Renal pelvis (tissue), 4 donors: ENCODE results near the gene GJB3. TPM values are rescaled to one million over a fixed set of nuclear protein-coding genes. Genes with fewer than 3 reads are reported as not detected.
"Not testable (repeated sequence)": the region's sequence is repeated elsewhere in the genome, so short reads cannot be mapped to it uniquely, and the experiment has no call there.

ENCODE experiments used
- DNase-seq: peaks from one replicate; pipeline ENCODE4 v3.0.0-alpha.2; 2013
- polyA plus RNA-seq, 3 donors: library from polyadenylated mRNA; unstranded; fragments of 120-200 nt; gene quantifications; one replicate each; pipeline ENCODE4 v1.2.1, GENCODE V29; 2013; ENCODE audit not compliant: insufficient read length in 3 of 3

The GJB3 gene
- polyA plus RNA-seq, 3 donors: 0.26 to 0.35 (median 0.30) TPM

DNA sequence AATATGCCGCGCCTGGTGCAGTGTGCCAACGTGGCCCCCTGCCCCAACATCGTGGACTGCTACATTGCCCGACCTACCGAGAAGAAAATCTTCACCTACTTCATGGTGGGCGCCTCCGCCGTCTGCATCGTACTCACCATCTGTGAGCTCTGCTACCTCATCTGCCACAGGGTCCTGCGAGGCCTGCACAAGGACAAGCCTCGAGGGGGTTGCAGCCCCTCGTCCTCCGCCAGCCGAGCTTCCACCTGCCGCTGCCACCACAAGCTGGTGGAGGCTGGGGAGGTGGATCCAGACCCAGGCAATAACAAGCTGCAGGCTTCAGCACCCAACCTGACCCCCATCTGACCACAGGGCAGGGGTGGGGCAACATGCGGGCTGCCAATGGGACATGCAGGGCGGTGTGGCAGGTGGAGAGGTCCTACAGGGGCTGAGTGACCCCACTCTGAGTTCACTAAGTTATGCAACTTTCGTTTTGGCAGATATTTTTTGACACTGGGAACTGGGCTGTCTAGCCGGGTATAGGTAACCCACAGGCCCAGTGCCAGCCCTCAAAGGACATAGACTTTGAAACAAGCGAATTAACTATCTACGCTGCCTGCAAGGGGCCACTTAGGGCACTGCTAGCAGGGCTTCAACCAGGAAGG, 4.3 kb downstream of the GJB3 start:
- no peak for DNase-seq

DNA sequence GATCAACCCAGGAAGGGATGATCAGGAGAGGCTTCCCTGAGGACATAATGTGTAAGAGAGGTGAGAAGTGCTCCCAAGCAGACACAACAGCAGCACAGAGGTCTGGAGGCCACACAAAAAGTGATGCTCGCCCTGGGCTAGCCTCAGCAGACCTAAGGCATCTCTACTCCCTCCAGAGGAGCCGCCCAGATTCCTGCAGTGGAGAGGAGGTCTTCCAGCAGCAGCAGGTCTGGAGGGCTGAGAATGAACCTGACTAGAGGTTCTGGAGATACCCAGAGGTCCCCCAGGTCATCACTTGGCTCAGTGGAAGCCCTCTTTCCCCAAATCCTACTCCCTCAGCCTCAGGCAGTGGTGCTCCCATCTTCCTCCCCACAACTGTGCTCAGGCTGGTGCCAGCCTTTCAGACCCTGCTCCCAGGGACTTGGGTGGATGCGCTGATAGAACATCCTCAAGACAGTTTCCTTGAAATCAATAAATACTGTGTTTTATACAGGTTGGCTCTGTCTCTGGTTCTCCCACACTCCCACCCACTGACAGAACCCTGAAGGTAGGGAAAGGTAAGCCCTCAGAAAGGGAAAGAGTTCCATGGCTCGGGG, 5.0 kb downstream of the GJB3 start:
- no peak for DNase-seq

DNA sequence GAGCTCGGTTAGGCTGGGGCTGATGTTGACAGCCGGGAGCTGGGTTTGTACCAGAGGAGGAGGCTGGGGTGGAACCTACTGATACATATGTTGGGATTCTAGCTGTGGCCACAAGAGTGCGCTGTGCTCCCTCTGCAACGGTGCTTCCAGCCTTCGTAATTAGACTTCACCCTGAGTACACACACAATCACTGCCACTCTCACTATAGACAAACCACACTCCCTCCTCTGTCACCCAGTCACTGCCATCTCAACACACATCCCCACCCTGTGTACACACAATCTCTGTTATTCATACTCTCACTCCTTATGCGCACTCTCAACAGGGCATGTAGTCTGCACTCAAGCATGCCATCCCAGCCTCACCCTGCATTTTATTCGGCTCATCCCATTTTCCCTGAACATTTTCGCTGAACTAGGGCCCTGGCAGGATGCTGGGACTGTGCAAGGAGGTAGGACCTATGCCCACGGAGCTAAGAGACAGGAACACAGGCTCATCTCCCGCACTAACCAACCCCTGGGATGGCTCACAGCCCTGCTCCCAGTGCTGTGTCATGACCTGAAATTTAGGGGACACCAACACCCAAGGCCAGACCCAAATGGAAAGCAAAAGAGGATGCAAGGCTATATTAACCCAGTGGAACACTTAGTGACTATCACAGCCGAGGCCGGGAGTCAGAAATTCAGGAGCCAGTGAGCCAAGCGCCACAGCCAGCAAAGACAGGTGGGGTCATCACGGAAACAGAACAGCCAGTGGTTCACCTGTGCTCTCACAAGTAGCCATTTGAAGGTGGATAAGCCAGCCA, 5.7 kb downstream of the GJB3 start:
- peak; percentile 58 for DNase-seq

DNA sequence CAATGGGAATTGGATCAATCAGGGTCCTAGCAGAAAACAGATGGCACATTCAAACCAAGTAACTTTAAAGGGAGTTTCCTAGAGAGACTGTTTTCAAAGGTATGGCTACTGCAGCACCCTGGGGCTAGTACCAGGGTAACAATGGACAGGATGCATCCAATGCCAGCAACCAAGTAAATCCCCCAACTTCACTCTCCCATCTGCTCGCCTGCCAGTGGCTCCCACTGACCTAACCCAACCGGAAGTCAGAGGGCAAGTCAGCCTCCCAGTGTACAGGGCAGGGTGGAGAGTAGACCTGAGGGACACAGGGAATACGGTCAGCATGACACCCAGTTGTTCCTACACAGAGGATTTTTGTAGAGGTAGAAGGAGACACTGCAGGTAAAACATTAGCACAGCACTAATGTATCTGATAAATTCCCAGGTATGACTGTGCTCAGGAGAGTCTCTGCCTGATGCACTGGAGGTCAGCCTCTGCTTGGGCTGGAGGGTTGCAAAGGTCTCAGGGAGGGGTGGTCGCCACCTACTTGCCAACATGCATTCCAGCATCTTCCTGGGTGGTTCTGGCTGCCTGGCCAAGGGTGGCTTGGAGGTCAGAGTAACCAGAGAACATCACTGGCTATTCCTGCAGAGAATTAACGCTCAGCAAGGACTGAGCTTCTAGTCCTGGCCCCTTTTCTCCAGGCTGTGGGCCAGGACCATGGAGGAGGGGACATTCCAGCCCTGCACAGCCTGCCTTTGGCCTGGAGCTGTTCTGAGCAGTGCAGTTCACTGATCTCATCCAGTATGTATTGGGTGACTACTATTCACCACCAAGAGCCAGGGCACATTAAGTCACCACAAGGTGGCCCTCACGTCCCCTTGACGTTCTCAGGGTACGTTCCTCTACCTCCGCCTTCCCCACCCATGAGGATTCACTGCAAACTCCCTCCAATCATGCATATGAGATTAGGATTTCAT, 6.7 kb downstream of the GJB3 start:
- no peak for DNase-seq

DNA sequence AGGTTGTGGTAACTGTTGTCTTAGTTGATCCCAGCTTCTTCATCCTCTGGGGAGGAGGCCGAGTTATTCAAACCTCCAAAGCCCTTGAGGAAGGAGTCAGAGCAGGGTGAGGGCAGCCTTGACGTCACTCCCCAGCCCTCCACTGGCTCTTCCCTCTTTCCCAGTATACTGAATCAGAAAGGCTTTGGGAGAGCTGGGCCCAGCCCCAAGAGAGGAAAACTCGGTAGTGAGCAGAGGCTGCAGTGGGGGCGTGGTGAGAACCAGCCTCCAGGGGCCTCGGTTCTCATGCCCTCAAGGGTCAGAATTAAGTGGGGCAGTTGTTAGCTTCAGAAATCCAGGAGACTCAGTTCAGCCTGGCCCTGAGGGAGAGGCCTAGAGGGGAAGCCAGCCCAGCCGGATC, 10.0 kb downstream of the GJB3 start:
- no peak for DNase-seq

DNA sequence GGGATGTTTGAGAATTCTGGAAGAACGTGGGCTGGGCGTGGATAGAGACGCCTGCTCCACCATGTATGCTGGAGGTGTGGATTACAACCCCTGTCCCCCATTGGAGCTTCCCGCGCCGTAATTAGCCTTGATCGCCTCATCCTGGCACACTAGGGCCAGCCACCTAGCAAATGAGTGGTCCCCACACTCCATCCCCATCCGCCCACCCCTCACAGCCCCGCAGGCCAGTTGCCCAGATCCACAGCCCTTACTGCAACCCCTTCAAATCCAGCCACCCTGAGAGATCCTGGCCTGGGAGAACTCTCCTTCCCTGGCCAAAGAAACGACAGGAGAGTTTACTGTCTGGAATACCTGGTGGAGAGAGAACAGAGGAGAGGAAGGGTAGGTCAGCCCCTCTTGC, 11.4 kb downstream of the GJB3 start:
- no peak for DNase-seq

DNA sequence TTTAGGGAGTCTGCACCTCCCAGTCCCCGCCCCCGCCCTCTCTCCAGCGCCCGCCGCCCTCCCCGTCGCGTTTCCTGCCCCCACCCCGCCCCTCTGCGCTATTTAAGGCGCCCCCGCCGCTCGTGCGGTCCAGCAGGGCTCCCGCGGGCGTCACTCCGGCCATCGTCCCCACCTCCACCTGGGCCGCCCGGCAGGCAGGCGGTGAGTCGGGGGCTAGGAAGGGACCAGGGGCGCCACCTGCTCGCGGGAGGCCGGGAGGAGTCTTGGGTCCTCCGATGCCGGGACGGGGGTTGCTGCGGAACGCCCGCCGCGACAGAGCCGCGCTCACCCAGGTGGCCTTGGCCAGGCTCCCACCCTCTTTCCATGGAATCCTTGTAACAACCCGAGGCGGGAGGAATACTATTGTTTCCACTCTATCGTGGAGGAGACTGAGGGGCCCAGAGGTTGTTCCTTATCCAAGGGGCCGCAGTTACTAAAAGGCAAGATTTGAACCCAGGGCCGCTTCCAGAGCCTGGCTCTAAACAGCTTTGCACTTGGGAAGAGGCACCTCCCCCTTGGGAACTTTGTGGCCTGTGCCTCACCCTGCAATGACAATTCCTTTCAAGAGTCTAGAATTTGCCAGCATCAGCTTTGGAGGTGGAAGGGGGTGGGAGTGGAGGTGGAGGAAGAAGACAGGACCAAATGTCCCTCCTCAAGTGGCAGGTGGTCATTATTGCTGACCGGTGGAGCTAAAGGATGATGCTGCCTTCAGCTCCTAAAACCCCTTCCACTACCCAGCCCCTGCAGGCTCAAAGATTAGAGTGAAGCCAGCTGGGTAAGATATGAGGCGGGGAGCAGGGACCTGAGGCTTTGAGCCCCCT, 12.1 kb downstream of the GJB3 start, which contains the start of gene GJA4:
Gene GJA4, plus strand, starts transcription at position 132 of the 860 bp plus-strand sequence. CDS start 1,215 bp downstream, outside the sequence.
- no peak for DNase-seq

DNA sequence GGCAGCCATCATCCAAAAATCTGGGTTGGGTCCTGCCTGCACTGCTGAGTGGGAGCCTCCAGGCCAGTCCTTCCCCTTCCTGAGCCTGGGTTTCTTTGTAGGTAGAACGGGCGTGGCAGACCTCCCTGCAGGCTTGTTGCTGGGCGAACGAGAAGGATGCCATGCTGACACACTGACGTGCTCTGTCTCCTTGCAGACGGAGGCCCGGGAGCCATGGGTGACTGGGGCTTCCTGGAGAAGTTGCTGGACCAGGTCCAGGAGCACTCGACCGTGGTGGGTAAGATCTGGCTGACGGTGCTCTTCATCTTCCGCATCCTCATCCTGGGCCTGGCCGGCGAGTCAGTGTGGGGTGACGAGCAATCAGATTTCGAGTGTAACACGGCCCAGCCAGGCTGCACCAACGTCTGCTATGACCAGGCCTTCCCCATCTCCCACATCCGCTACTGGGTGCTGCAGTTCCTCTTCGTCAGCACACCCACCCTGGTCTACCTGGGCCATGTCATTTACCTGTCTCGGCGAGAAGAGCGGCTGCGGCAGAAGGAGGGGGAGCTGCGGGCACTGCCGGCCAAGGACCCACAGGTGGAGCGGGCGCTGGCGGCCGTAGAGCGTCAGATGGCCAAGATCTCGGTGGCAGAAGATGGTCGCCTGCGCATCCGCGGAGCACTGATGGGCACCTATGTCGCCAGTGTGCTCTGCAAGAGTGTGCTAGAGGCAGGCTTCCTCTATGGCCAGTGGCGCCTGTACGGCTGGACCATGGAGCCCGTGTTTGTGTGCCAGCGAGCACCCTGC, 13.2 kb downstream of the GJB3 start:
- DNase-seq: no peak

DNA sequence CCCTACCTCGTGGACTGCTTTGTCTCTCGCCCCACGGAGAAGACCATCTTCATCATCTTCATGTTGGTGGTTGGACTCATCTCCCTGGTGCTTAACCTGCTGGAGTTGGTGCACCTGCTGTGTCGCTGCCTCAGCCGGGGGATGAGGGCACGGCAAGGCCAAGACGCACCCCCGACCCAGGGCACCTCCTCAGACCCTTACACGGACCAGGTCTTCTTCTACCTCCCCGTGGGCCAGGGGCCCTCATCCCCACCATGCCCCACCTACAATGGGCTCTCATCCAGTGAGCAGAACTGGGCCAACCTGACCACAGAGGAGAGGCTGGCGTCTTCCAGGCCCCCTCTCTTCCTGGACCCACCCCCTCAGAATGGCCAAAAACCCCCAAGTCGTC, 13.8 kb downstream of the GJB3 start:
- DNase-seq: no peak

DNA sequence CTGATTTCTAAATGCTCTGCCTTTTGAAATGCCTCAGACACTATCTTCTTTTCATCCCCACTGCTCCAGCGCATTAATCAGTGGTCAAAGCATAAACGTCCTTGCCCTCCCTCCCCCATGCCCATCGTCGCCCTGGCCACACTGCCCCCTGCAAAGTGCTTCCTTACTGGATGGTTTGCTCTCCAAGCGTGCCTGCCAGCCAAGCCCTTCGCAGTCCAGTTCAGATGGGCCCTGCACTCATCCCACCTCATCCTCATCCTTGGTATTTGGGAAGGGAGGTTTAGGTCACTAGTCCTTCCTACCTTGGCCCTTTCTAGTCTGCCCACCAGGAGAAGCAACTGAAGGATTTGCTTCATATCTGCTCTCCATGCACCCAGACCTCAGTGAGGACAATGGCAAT, 14.9 kb downstream of the GJB3 start:
- DNase-seq: no peak

DNA sequence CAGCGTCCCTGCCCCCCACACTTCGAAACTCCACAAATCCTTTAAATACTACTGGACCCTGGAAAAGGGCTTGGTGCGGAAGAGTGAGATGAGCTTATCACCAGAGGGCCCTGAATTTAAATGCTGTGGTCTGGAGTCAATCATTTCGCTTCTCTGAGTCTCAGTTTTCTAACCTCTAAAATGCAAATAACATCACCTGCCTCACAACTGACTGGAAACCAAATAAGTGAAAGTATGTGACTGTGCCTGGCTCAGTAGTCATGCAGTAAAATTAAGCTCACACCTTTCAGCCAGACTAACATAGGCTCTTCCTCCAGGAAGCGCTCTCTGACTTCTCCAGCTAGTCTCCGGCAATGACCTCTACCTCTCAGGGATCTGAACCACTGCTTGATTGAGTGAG, 16.0 kb downstream of the GJB3 start:
- DNase-seq: no peak

DNA sequence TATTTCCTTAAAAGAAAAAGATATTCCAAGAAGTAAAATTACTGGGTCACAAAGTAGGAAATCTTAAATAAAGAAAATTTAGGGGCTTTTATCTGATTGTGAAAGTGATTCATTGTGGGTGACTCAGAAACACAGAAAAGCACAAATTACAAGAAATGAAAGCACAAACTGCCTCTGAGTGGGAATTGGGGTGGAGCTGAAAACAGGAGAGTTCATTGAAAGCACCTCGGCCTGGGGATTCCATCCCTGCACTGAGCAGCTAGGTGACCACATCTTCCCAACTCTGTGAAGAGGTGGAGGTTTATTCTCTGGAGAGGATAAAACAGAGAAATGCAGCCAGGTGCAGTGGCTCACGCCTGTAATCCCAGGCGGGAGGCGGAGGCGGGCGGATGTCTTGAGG, 19.2 kb downstream of the GJB3 start:
- no peak for DNase-seq

DNA sequence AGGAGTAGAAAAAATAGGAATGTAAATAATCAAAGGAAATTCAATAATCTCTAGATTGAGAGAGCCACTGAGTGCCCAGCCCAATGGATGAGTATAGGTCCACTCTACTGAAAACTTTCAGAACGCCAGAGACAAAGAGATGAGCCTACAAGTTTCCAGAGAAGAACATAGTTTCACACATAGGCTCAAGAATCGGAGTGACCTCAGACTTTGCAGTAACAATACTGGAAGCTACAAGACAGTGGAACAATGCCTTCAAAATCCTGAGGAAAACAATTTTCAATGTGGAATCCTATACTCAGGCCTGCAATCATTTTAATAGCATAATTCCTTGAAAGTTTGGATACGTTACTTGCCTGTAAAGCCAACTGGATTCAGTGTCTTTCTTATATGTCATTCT, 22.8 kb downstream of the GJB3 start:
- no peak for DNase-seq

DNA sequence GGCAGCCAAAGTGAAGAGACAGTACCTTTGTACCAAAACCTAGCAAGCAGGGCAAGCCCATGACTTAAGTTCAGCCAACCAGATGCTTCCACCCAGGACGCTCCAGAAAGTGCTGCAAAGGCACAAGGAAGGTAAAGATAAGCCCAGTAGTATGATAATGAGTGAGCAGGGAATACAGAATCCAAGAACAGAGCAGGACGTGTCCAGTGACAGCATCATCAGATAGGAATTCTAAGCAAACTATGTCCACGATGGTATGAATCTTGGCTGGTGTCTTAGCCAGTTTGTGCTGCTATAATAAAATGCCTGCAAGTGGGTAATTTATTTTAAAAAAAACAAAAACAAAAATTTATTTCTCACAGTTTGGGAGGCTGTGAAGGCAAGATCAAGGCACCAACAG, 25.4 kb downstream of the GJB3 start:
- DNase-seq: no peak

DNA sequence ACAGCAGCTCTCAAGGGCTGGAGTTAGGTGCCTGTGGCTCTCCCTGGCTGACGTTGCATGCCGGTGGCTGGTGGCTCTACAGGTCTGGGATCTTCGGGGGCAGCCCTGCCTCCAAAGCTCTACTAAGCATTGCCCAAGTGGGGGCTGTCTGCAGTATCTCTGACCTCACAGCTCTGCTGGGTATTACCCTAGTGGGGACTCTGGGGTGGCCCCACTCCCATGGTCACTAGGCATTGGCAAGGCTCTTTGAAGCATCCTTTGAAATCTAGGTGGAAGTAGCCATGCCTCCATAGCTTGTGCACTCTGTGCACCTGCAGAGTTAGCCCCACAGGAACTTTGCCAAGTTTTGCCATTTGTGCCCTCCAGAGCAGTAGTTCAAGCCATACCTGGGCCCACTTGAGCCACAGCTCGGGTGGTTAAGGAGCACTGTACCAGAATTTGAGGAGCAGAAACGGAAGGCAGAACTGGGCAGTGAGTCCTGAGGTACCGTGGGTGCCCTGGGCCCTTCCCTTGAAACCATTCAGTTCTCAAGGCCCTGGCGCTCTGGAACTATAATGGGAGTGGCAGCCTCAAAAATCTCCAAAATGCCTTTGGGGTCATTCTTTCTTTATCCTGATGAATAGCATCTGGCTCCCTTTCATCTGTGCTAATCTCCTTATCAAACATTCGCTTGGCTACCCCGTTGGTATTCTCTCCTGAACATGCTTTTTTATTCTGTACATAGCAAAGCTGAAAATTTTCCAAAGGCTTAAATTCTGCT, 27.2 kb downstream of the GJB3 start:
- no peak for DNase-seq

DNA sequence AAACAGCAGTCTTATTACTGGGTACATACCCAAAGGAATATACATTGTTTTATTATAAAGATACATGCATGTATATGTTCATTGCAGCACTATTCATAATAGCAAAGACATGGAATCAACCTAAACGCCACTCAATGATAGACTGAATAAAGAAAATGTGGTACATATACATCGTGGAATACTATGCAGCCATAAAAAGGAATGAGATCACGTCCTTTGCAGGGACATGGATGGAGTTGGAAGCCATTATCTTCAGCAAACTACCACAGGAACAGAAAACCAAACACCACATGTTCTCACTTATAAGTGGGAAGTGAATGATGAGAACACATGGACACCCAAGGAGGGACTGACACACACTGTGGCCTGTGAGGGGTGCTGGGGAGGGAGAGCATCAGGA, 29.8 kb downstream of the GJB3 start:
- DNase-seq: not testable (repeated sequence)

DNA sequence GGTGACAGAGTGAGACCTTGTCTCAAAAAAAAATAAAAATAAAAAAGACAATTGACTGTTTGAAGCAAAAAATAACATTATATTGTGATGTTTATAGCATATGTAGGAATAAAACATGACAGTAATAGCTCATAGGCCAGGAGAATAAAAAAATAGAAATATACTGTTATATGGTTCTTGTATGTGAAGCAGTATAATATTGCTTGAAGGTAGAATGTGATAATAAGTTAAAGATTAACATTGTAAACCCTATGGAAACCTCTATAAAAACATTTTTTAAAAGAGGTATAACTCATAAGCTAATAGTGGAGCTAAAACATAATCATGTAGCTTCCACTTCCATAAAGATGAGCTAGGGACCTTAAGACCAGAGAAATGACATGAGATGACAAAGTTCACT, 35.3 kb downstream of the GJB3 start:
- DNase-seq: no peak

DNA sequence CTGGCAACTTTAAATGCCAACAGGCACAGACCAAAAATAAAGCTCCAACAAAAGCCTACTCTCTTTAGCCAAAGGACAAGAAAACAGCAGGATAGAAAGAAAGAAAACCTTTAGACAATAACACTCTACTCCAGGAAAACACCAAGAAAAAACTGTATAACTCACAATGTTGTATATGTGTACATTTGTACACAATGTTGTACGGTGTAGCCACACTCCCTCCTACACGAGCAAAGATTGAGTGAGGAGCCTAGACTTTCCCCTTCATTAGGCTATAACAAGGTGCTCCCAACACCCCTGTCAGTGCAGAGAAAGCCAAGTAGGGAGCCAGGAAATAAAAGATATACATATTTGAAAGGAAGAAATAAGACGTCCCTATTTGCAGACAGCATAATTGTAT, 35.8 kb downstream of the GJB3 start:
- no peak for DNase-seq

DNA sequence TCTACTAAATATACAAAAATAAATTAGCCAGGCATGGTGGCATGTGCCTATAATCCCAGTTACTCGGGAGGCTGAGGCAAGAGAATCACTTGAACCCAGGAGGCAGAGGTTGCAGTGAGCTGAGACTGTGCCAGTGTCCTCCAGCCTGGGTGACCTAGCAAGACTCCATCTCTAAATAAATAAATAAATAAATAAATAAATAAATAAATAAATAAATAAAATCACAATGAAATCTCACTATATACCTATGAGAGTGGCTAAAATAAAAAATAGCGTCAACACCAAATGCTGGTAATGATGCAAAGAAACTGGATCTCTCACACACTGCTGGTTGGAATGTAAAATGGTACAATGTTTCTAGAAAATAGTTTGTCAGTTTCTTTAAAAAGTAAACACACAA, 37.8 kb downstream of the GJB3 start:
- DNase-seq: not testable (repeated sequence)
